ENCODE measurements around the gene TP53I13. TPM values are rescaled to one million over a fixed set of nuclear protein-coding genes. Genes with fewer than 3 reads are reported as not detected.
A peak's percentile ranks its signal among the peaks of the same experiment; 100 is the strongest.

TP53I13 gene
- total and polyA plus RNA-seq, 10 donors, result 39.5 to 209 (median 72.0) TPM

DNA sequence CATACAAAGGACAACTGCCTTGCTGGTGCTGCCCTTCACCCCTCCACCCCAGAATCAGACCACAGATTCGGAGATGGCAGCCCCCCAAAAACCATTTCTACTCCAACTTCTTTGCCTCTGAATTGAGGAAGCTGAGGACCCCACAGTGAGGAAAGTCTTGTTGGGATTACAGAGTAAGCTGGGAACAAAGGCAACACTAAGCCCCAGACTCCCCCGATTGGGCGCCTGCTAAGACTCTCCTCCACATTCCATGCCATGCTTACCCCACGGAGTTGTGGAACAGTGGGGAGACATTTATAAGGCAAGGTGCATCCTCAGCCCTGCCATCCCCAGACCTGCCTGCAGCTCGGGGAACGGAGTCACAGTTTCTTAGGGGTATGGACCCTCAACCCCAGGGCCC, 19.1 kb downstream of the TP53I13 start:
- 77 to 91% (median 84%) methylated on average over 4 to 6 of the region's 6 CpGs for WGBS, 5 donors
- peak overlapping the region in 4 of 8 donors; percentile 81 to 88 (median 85) for H3K27ac ChIP-seq
- H3K4me1 ChIP-seq, result peaks cover 67 to 90% (median 81%) of the 10 kb centered on the region in 6 donors
- H3K27me3 ChIP-seq (replicated peaks in 1 of 7), result peaks cover 0 to 14% (median 0%) of the 10 kb centered on the region in 7 donors
- TF ChIP-seq, protein P1, sequence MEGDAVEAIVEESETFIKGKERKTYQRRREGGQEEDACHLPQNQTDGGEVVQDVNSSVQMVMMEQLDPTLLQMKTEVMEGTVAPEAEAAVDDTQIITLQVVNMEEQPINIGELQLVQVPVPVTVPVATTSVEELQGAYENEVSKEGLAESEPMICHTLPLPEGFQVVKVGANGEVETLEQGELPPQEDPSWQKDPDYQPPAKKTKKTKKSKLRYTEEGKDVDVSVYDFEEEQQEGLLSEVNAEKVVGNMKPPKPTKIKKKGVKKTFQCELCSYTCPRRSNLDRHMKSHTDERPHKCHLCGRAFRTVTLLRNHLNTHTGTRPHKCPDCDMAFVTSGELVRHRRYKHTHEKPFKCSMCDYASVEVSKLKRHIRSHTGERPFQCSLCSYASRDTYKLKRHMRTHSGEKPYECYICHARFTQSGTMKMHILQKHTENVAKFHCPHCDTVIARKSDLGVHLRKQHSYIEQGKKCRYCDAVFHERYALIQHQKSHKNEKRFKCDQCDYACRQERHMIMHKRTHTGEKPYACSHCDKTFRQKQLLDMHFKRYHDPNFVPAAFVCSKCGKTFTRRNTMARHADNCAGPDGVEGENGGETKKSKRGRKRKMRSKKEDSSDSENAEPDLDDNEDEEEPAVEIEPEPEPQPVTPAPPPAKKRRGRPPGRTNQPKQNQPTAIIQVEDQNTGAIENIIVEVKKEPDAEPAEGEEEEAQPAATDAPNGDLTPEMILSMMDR (IDR thresholded peaks at IDR 0.05 in 8 of 11, conservative IDR thresholded peaks at IDR 0.05 in 3 of 11), result no peak
- TF ChIP-seq POLR2A (IDR thresholded peaks at IDR 0.05) (no peak), POLR2AphosphoS5 (IDR thresholded peaks at IDR 0.05) (no peak)
- no peaks in the 10 kb centered on the region for H3K9me3 ChIP-seq
- DNase-seq, result no peak
- H3K4me3 ChIP-seq, result peak overlapping the region in 3 of 8 donors; percentile 82 to 95 (median 89)
- intact Hi-C loops (cut with DNase I; ENCODE audit: low total_unique reads), result no loop called here
- peaks cover 0 to 10% (median 5%) of the 10 kb centered on the region in 6 donors for H3K36me3 ChIP-seq

DNA sequence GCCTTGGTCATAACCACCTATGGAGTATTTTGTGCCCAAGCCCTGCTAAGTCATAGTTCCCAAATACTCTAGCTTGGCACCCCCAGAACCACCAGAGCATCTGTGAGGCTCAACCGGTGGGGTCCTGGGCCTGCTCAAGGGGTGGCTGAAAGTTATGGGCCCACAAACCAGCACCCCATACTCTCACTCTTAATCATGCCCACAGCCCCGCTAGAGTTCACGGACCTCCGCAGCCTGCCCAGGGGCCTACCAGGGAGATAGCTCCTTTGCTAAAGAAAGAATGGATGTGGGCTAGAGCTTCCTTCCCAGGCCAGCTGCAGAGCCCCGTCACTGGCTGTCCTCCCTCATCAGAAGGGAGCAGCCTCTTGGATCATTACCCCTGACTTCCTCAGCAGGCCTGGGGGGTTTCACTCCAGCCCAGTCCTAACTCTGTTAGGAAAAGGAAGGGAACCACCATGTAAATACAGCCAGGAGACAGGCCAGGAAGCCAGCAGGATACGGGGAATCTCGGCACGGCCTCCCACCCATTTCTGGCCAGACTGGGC, 19.6 kb downstream of the TP53I13 start:
- no peak for DNase-seq
- peaks cover 0 to 19% (median 0%) of the 10 kb centered on the region in 7 donors for H3K27me3 ChIP-seq (replicated peaks in 1 of 7)
- 9 to 26% (median 22%) methylated on average over 5 to 8 of the region's 8 CpGs for WGBS, 5 donors
- peaks cover 0 to 5% (median 2%) of the 10 kb centered on the region in 6 donors for H3K36me3 ChIP-seq
- no peaks in the 10 kb centered on the region for H3K9me3 ChIP-seq
- peaks cover 69 to 93% (median 84%) of the 10 kb centered on the region in 6 donors for H3K4me1 ChIP-seq
- intact Hi-C loops (cut with DNase I; ENCODE audit: low total_unique reads), result no loop called here
- H3K4me3 ChIP-seq, result peak overlapping the region; percentile 65 to 95 (median 80)
- TF ChIP-seq POLR2A (IDR thresholded peaks at IDR 0.05), result no peak
- H3K27ac ChIP-seq, result peak overlapping the region; percentile 63 to 88 (median 80)

DNA sequence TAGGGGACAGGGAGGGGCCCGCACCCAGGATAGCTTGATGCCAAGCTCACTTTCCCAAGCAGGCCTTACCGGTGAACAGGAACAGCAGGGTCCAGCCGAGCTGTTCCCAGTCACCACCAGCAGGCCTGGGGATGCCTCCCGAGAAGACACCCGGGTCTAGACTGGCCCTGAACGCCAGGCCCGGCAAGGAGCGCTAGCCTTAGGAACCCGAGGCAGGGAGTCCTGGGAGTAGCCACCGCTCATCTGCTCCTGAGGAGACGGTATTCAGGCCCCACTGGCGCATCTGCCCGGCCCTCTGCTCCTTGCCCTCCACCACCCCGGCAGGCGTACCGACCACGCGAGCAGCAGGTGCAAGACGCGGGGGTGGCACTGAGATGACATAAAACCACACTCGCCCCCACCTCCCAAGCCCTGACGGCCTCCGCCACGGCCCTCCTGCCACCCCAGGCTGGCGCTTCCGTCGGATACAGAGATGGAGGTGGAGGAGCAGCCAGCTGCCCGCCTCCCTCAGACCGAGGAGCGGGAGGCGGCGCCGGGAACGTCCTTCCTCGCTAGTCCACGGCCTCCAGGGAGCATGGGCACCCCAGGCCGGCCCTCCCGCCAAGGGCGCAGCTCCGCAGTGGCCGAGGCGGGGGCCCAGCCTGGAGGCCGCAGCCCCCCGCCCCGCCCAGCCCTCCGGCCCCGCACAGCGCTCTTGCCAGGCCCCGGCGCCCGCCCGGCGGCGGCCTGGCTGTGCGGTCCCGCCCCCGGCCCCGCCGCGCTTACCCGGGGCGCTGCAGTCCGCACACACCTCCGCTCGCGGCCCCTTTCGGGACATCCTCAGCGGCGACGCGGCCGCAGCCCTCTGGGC, 20.3 kb downstream of the TP53I13 start:
- DNase-seq, result peak; percentile 90
- 0 to 2% (median 1%) methylated on average over 7 to 72 of the region's 72 CpGs for WGBS, 5 donors
- Histone ChIP-seq H3K4me1 (peaks cover 69 to 90% (median 85%) of the 10 kb centered on the region in 6 donors), H3K9me3 (no peaks in the 10 kb centered on the region), H3K36me3 (no peaks in the 10 kb centered on the region), H3K27ac (peak overlapping the region; percentile 63 to 88 (median 80)), H3K27me3 (replicated peaks in 1 of 7) (peaks cover 0 to 23% (median 3%) of the 10 kb centered on the region in 7 donors), H3K4me3 (peak overlapping the region; percentile 65 to 95 (median 80))
- intact Hi-C loops (cut with DNase I; ENCODE audit: low total_unique reads), result no loop called here
- no peak for TF ChIP-seq POLR2A (IDR thresholded peaks at IDR 0.05)
- TF ChIP-seq POLR2AphosphoS5 (IDR thresholded peaks at IDR 0.05), result peak; percentile 34 to 70 (median 62)
- TF ChIP-seq, protein P1 (IDR thresholded peaks at IDR 0.05 in 8 of 11, conservative IDR thresholded peaks at IDR 0.05 in 3 of 11), result no peak

DNA sequence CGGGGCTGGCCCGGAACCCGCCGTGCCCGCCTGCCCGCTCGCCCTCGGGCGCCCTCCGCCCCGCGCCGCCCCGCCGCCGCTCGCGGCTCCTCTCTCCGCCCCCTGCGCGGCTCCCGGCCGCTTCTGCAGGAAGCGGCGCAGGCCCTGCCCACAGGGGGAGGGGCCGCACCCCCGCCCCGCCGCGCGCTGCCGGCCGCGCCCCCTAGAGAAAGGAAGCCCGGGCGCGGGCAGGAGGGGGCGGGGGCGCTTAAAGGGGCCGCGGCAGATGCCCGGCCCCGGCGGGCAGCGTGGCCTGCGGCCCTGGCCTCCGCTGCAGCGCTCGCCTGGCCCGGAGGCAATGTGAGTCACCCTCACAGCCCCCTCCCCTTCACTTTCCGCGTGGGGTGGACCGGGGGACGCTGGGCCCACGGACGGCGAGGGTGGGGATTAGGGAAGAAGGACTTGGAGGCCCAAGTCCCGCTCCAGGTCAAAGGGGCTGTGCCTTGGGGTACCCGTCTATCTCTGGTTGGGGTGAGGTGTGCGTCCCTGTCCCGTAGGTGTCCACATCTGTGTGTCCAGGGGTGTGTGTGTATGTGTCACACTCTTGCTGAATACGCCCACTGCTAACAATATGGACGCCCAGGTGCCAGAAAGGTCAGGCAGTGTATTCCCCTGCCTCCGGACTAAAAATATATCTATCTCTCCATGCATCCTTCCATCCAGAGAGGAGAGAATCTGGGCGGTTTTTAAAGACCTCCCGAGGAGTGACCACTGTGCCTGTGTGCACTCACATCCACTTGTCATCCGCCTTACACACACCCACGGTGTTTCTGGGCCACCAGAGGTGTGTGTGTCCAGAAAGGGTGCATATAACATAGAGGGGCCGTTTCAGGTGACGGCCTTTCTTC, 21.3 kb downstream of the TP53I13 start, which contains the start of gene GIT1:
Gene GIT1 (minus strand): TSS at position 125 of the 887 bp plus-strand sequence. CDS start 270 bp downstream, outside the sequence.
- TF ChIP-seq POLR2A (IDR thresholded peaks at IDR 0.05) (peak in 2 of 3 donors; percentile 13 to 64), POLR2AphosphoS5 (IDR thresholded peaks at IDR 0.05) (peak; percentile 77 to 85 (median 80))
- TF ChIP-seq, protein P1 (IDR thresholded peaks at IDR 0.05 in 8 of 11, conservative IDR thresholded peaks at IDR 0.05 in 3 of 11), result peak in 4 of 11 experiments; percentile 31 to 51 (median 34)
- Histone ChIP-seq H3K36me3 (no peaks in the 10 kb centered on the region), H3K4me3 (peak within 1 kb of the TSS; percentile 65 to 95 (median 80)), H3K27ac (peak within 1 kb of the TSS; percentile 72 to 89 (median 84)), H3K27me3 (replicated peaks in 1 of 7) (peaks cover 0 to 32% (median 5%) of the 10 kb centered on the region in 7 donors), H3K9me3 (no peaks in the 10 kb centered on the region), H3K4me1 (peaks cover 62 to 90% (median 83%) of the 10 kb centered on the region in 6 donors)
- DNase-seq, result peak; percentile 97
- 4 to 10% (median 6%) methylated on average over 31 to 70 of the region's 70 CpGs for WGBS, 5 donors
- intact Hi-C loops (cut with DNase I; ENCODE audit: low total_unique reads), result loop anchor here (2.0 kb wide), 1 partner anchor 25 kb away; no protein-coding TSS in a partner anchor

Measured in spleen (tissue), 11 donors.